A673 (cell line): ENCODE data around the gene CCDC12. TPM values are rescaled to one million over a fixed set of nuclear protein-coding genes. Genes with fewer than 3 reads are reported as not detected.

ENCODE experiments used
- BruUV-seq: library from RNA; stranded (reverse); fragments of 400-500 nt; replicated peaks from 2 replicates; lab custom pipeline; 2021; lab: Mats Ljungman, UMichigan
- CTCF ChIA-PET: fragments of 300-600 bp; sonication (Branson Sonifier 250); formaldehyde crosslinking; loops from one replicate; lab custom pipeline; 2022; ENCODE audit warnings: antibody characterized with exemption; lab: Charles Lee
- POLR2A ChIA-PET: fragments of 300-600 bp; sonication (Branson Sonifier 250); formaldehyde crosslinking; loops from one replicate; lab custom pipeline; 2022; ENCODE audit warnings: antibody characterized with exemption; ENCODE audit not compliant: low non-redundant PET; lab: Charles Lee
- DNase-seq: peaks from one replicate; pipeline ENCODE4 v3.0.0-alpha.2; 2015; ENCODE audit warnings: low spot score
- H3K27ac ChIP-seq: fragments of 200-600 bp; sonication (generic); 2 replicates; pipeline ENCODE4 v1.5.1; 2016; ENCODE audit warnings: mixed run types, low read depth, mild to moderate bottlenecking, mixed read lengths, antibody characterized with exemption, low read length; ENCODE audit not compliant: poor library complexity, severe bottlenecking
- H3K27me3 ChIP-seq: fragments of 200-600 bp; sonication (generic); replicated peaks from 2 replicates; pipeline ENCODE4 v1.6.1; 2017; ENCODE audit warnings: mixed run types, low read depth, mild to moderate bottlenecking, mixed read lengths, antibody characterized with exemption, low read length; ENCODE audit not compliant: insufficient read depth, poor library complexity
- H3K36me3 ChIP-seq: fragments of 200-600 bp; sonication (generic); 2 replicates; pipeline ENCODE4 v1.6.1; 2016; ENCODE audit warnings: mixed run types, mild to moderate bottlenecking, mixed read lengths, antibody characterized with exemption, low read length; ENCODE audit not compliant: insufficient read depth, poor library complexity, severe bottlenecking
- H3K4me1 ChIP-seq: fragments of 200-600 bp; sonication (generic); 2 replicates; pipeline ENCODE4 v1.6.1; 2017; ENCODE audit warnings: mixed run types, mild to moderate bottlenecking, mixed read lengths, antibody characterized with exemption, low read length; ENCODE audit not compliant: insufficient read depth, poor library complexity, severe bottlenecking
- H3K4me3 ChIP-seq: fragments of 200-600 bp; sonication (generic); 2 replicates; pipeline ENCODE4 v1.5.1; 2016; ENCODE audit warnings: low read depth, mixed run types, mild to moderate bottlenecking, mixed read lengths, low read length; ENCODE audit not compliant: poor library complexity, severe bottlenecking
- H3K9me3 ChIP-seq: fragments of 200-600 bp; sonication (generic); 2 replicates; pipeline ENCODE4 v1.6.1; 2016; ENCODE audit warnings: mixed run types, low read depth, mild to moderate bottlenecking, mixed read lengths, antibody characterized with exemption, low read length; ENCODE audit not compliant: poor library complexity, severe bottlenecking
- EZH2 ChIP-seq: fragments of 200-600 bp; sonication (generic); IDR thresholded peaks from 2 replicates; pipeline ENCODE4 v1.6.1; 2017; ENCODE audit warnings: borderline replicate concordance, low read depth, mild to moderate bottlenecking, mixed read lengths, antibody characterized with exemption, low read length; ENCODE audit not compliant: poor library complexity, severe bottlenecking
- intact Hi-C: fragments of 100-400 bp; cut with micrococcal nuclease; formaldehyde crosslinking; loops from one replicate; pipeline ENCODE4 v1.10.0; 2022; ENCODE audit not compliant: unreplicated experiment
- total RNA-seq: library from RNA; stranded (reverse); gene quantifications from 2 replicates; pipeline ENCODE4 v1.2.3, GENCODE V29; 2021
- TF ChIP-seq, protein P1 (sequence below): fragments of 300-800, 200-600 bp; sonication (generic); conservative IDR thresholded peaks from 2 replicates; pipeline ENCODE4 v1.5.1; 2017; ENCODE audit warnings: low read depth, mild to moderate bottlenecking, antibody characterized with exemption, low read length, moderate library complexity, mixed read lengths

The CCDC12 gene
- total RNA-seq, 1 experiment from 2014 or later, result 28.2 TPM

DNA sequence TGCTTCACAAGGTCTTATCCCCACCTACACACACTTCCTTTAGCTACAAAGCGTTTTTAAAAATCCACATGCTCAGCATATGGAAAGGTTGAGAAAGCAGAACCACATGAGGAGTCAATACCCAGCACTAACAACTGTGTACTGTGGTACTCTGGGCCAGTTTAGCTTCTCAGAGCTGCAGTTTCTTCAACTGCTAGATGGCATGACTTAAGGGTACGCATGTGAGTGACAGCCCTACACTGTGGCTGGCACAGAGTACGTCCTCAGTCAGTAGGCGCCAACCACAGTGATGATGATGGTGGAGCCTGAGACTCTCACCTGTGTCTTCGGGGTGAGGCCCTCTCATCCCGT is 17.4 kb downstream of the CCDC12 start:
- Histone ChIP-seq H3K36me3 (no peaks in the 10 kb centered on the region), H3K4me3 (no peak overlapping the region), H3K27ac (no peak overlapping the region), H3K4me1 (no peaks in the 10 kb centered on the region), H3K9me3 (no peaks in the 10 kb centered on the region), H3K27me3 (no peaks in the 10 kb centered on the region)
- ChIA-PET CTCF (no interaction called here), POLR2A (no interaction called here)
- TF ChIP-seq, protein P1, sequence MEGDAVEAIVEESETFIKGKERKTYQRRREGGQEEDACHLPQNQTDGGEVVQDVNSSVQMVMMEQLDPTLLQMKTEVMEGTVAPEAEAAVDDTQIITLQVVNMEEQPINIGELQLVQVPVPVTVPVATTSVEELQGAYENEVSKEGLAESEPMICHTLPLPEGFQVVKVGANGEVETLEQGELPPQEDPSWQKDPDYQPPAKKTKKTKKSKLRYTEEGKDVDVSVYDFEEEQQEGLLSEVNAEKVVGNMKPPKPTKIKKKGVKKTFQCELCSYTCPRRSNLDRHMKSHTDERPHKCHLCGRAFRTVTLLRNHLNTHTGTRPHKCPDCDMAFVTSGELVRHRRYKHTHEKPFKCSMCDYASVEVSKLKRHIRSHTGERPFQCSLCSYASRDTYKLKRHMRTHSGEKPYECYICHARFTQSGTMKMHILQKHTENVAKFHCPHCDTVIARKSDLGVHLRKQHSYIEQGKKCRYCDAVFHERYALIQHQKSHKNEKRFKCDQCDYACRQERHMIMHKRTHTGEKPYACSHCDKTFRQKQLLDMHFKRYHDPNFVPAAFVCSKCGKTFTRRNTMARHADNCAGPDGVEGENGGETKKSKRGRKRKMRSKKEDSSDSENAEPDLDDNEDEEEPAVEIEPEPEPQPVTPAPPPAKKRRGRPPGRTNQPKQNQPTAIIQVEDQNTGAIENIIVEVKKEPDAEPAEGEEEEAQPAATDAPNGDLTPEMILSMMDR, result no peak
- no peak for TF ChIP-seq EZH2
- no TSS peak for BruUV-seq
- intact Hi-C loops, result no loop called here
- DNase-seq, result no peak

DNA sequence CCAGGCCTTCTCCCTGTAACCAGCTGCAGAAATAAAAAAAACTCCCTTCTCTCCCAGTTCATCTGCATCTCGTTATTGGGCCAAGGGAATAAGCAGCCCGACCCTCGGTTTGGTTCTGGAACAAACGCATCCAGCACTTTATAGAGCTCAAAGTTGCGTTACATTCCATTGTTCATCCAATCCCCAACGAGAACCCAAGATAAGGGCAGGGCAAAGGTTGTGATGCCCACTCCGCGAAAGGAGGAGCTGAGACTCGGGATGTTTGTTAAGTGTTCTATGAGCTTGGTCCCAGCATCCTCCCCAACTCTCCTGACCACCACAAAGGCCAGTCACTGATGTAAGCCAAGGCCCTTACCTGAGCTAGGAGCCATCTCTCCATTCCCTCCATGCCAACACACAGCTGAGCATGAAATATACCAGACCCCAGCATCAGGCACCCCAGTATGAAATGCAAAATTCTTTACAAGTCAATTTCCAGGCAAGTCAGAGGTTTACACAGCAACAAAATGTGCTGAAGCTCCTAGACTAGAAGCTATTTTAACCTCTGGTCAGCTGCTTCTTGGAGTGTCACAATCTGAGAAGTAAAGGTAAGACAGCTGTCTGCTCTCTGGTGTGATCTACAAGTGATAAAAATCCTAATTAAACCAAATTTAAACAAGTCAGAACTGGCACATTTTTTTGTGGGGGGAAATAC is 17.9 kb downstream of the CCDC12 start:
- CTCF ChIA-PET, result no interaction called here
- no peaks in the 10 kb centered on the region for H3K9me3 ChIP-seq
- no peak for DNase-seq
- H3K27me3 ChIP-seq, result no peaks in the 10 kb centered on the region
- H3K4me3 ChIP-seq, result no peak overlapping the region
- no peaks in the 10 kb centered on the region for H3K4me1 ChIP-seq
- no TSS peak for BruUV-seq
- no peak overlapping the region for H3K27ac ChIP-seq
- no peak for TF ChIP-seq EZH2
- TF ChIP-seq, protein P1, result no peak
- intact Hi-C loops, result no loop called here
- POLR2A ChIA-PET, result no interaction called here
- no peaks in the 10 kb centered on the region for H3K36me3 ChIP-seq

DNA sequence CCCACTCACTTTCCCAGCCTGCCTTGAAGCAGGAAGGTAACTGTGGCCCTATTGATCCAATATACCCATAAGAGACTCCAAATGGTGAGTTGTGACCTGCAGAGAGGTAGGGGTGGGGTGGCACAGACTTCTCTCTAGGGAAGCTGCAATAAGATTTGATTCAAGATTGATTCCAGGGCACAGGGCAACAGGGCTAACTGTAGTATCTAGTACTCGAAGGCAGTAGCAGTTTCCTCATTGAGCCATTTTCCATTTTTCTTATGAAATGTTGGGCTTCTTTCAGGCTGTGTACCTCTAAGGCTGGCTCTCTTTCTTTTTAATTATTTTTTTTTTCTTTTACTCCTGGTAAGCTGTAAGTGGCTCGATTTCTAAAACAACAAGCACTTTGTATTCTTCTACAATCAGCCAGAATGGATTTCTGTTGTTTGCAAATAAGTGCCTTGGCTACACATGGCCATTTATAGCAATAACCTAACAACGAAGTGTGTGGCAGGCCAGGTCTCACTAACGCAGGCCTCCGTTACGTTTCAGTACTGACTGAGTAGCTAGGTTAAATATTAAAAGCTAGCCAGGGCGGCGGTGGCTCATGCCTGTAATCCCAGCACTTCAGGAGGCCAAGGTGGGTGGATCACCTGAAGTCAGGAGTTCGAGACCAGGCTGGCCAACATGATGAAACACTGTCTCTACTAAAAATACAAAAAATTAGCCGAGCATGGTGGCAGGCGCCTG is 19.3 kb downstream of the CCDC12 start:
- intact Hi-C loops, result no loop called here
- BruUV-seq, result no TSS peak
- ChIA-PET CTCF (no interaction called here), POLR2A (no interaction called here)
- no peak for DNase-seq
- H3K4me3 ChIP-seq, result no peak overlapping the region
- H3K9me3 ChIP-seq, result no peaks in the 10 kb centered on the region
- TF ChIP-seq, protein P1, result no peak
- no peak for TF ChIP-seq EZH2
- H3K36me3 ChIP-seq, result no peaks in the 10 kb centered on the region
- no peaks in the 10 kb centered on the region for H3K27me3 ChIP-seq
- no peaks in the 10 kb centered on the region for H3K4me1 ChIP-seq
- no peak overlapping the region for H3K27ac ChIP-seq
